ENCODE data around the gene PLEKHH3. TPM values are rescaled to one million over a fixed set of nuclear protein-coding genes. Genes with fewer than 3 reads are reported as not detected.
A peak's percentile ranks its signal among the peaks of the same experiment; 100 is the strongest.

PLEKHH3 gene
- total and polyA plus RNA-seq, 10 of the 15 experiments (the other 5 are each of a cell fraction or from before 2014, with no cell fraction given) = 0.31 to 38.0 (median 11.0) TPM

GRCh38 chr17:42692489-42692888, 15.7 kb upstream of the PLEKHH3 start:
- Histone ChIP-seq H3K9ac (ENCODE audit: control insufficient read depth, insufficient read depth, low read length) (no peak overlapping the region), H3K79me2 (ENCODE audit: control insufficient read depth, insufficient read depth, low read length) (no peaks in the 10 kb centered on the region), H4K20me1 (ENCODE audit: control insufficient read depth, insufficient read depth) (no peaks in the 10 kb centered on the region), H3K27ac (ENCODE audit: control insufficient read depth, insufficient read depth) (no peak overlapping the region), H3K36me3 (ENCODE audit: control insufficient read depth in 2 of 2, insufficient read depth in 2 of 2, low read length in 1 of 2) (peaks cover 17 to 29% of the 10 kb centered on the region in 2 experiments), H3K4me1 (ENCODE audit: control insufficient read depth, insufficient read depth, low read length) (no peaks in the 10 kb centered on the region), H3K9me3 (replicated peaks; ENCODE audit: control insufficient read depth, insufficient read depth, low read length) (no peaks in the 10 kb centered on the region), H3K4me3 (no peak overlapping the region), H3K27me3 (replicated peaks in 1 of 2; ENCODE audit: control insufficient read depth in 2 of 2, insufficient read depth in 2 of 2, low read length in 1 of 2) (no peaks in the 10 kb centered on the region), H2AFZ (ENCODE audit: control insufficient read depth, low read depth, low read length) (no peak overlapping the region), H3K4me2 (ENCODE audit: control insufficient read depth, insufficient read depth) (no peak overlapping the region)
- ChIA-PET CTCF (no interaction called here), POLR2A (interaction anchor here (0.7 kb wide), 1 partner anchor 92 kb away, joined by 4 read pairs; no protein-coding TSS in a partner anchor), SMC1A (ENCODE audit: uncharacterized antibody, unreplicated experiment) (no interaction called here), RAD21 (ENCODE audit: unreplicated experiment) (no interaction called here)
- in situ Hi-C loops (cut with MboI) = no loop called here
- ATAC-seq (no peak), DNase-seq (ENCODE audit: low read depth, low spot score) (no peak), FAIRE-seq (no peak)
- TF ChIP-seq NFXL1 (IDR thresholded peaks at IDR 0.05; ENCODE audit: borderline replicate concordance) (no peak), WRNIP1 (IDR thresholded peaks at IDR 0.05; ENCODE audit: borderline replicate concordance, low read depth, low read length) (no peak), NBN (IDR thresholded peaks at IDR 0.05) (no peak), E2F8 (IDR thresholded peaks at IDR 0.05; ENCODE audit: low read depth, partially characterized antibody) (no peak)
- intact Hi-C loops (cut with micrococcal nuclease; ENCODE audit: unreplicated experiment) = no loop called here
- TSS peak; percentile 64 for BruUV-seq (replicated peaks)
- 98% methylated on average over 10 of the region's 11 CpGs for WGBS (ENCODE audit: insufficient coverage, insufficient replicate concordance, low lambda C conversion rate, missing lambda C conversion rate)

DNA sequence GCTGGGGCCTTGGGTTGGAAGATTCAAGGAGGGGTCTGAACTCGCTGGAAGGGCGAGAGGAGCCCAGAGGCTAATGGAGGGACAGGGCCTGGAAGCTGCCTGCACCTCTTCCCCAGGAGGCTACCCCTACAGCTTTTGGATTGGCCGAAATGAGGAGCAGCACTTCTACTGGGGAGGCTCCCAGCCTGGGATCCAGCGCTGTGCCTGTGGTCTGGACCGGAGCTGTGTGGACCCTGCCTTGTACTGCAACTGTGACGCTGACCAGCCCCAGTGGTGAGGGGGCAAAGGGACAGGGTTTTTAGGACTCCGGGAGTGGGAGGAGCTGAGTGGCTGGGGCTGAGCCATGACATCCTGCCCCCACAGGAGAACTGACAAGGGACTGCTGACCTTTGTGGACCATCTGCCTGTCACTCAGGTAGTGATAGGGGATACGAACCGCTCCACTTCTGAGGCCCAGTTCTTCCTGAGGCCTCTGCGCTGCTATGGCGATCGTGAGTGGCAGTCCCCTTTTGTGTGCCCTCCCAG, 14.3 kb upstream of the PLEKHH3 start:
- in situ Hi-C loops (cut with MboI) (no loop called here), intact Hi-C loops (cut with micrococcal nuclease; ENCODE audit: unreplicated experiment) (no loop called here)
- TF ChIP-seq, protein P1, sequence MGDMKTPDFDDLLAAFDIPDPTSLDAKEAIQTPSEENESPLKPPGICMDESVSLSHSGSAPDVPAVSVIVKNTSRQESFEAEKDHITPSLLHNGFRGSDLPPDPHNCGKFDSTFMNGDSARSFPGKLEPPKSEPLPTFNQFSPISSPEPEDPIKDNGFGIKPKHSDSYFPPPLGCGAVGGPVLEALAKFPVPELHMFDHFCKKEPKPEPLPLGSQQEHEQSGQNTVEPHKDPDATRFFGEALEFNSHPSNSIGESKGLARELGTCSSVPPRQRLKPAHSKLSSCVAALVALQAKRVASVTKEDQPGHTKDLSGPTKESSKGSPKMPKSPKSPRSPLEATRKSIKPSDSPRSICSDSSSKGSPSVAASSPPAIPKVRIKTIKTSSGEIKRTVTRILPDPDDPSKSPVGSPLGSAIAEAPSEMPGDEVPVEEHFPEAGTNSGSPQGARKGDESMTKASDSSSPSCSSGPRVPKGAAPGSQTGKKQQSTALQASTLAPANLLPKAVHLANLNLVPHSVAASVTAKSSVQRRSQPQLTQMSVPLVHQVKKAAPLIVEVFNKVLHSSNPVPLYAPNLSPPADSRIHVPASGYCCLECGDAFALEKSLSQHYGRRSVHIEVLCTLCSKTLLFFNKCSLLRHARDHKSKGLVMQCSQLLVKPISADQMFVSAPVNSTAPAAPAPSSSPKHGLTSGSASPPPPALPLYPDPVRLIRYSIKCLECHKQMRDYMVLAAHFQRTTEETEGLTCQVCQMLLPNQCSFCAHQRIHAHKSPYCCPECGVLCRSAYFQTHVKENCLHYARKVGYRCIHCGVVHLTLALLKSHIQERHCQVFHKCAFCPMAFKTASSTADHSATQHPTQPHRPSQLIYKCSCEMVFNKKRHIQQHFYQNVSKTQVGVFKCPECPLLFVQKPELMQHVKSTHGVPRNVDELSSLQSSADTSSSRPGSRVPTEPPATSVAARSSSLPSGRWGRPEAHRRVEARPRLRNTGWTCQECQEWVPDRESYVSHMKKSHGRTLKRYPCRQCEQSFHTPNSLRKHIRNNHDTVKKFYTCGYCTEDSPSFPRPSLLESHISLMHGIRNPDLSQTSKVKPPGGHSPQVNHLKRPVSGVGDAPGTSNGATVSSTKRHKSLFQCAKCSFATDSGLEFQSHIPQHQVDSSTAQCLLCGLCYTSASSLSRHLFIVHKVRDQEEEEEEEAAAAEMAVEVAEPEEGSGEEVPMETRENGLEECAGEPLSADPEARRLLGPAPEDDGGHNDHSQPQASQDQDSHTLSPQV (IDR thresholded peaks at IDR 0.05) = no peak
- TF ChIP-seq PKNOX1 (IDR thresholded peaks at IDR 0.05) = peak; percentile 20; the same call in 1 of the 2 replicates
- CTCF ChIA-PET = interaction anchor here (1.3 kb wide), 1 partner anchor 10 kb away, joined by 4 read pairs; no protein-coding TSS in a partner anchor
- BruUV-seq (replicated peaks) = no TSS peak
- ATAC-seq (no peak), FAIRE-seq (no peak), DNase-seq (ENCODE audit: low read depth, low spot score) (no peak)
- H2AFZ ChIP-seq (ENCODE audit: control insufficient read depth, low read depth, low read length) = no peak overlapping the region
- POLR2A ChIA-PET = no interaction called here
- 99% methylated on average over 12 of the region's 12 CpGs for WGBS (ENCODE audit: insufficient coverage, insufficient replicate concordance, low lambda C conversion rate, missing lambda C conversion rate)
- SMC1A ChIA-PET (ENCODE audit: uncharacterized antibody, unreplicated experiment) = no interaction called here
- peaks cover 16 to 36% of the 10 kb centered on the region in 2 experiments for H3K36me3 ChIP-seq (ENCODE audit: control insufficient read depth in 2 of 2, insufficient read depth in 2 of 2, low read length in 1 of 2)
- H3K4me2 ChIP-seq (ENCODE audit: control insufficient read depth, insufficient read depth) = no peak overlapping the region
- H3K9ac ChIP-seq (ENCODE audit: control insufficient read depth, insufficient read depth, low read length) = no peak overlapping the region
- RAD21 ChIA-PET (ENCODE audit: unreplicated experiment) = no interaction called here
- H3K27ac ChIP-seq (ENCODE audit: control insufficient read depth, insufficient read depth) = no peak overlapping the region
- H3K79me2 ChIP-seq (ENCODE audit: control insufficient read depth, insufficient read depth, low read length) = no peaks in the 10 kb centered on the region
- H3K4me1 ChIP-seq (ENCODE audit: control insufficient read depth, insufficient read depth, low read length) = no peaks in the 10 kb centered on the region
- H3K9me3 ChIP-seq (replicated peaks; ENCODE audit: control insufficient read depth, insufficient read depth, low read length) = no peaks in the 10 kb centered on the region
- no peak overlapping the region for H3K4me3 ChIP-seq
- H4K20me1 ChIP-seq (ENCODE audit: control insufficient read depth, insufficient read depth) = no peaks in the 10 kb centered on the region
- H3K27me3 ChIP-seq (replicated peaks in 1 of 2; ENCODE audit: control insufficient read depth in 2 of 2, insufficient read depth in 2 of 2, low read length in 1 of 2) = no peaks in the 10 kb centered on the region
